Right hindlimb (tissue), 1 donor: ENCODE data around the gene ANXA8.

Source experiments
- DNase-seq: peaks from one replicate; pipeline ENCODE4 v3.0.0-alpha.2; 2018

The ANXA8 gene

GRCh38 chr10:47447209-47447608 lies 36.7 kb downstream of the ANXA8 start:
- DNase-seq, result no peak

- no peak for DNase-seq
These were observed 38.2 kb downstream of the ANXA8 start for GRCh38 chr10:47445720-47446119.

GRCh38 chr10:47444047-47444446 lies 39.9 kb downstream of the ANXA8 start:
- no peak for DNase-seq

GRCh38 chr10:47443145-47443544 lies 40.8 kb downstream of the ANXA8 start:
- DNase-seq, result no peak

- DNase-seq, result no peak
These were observed 41.6 kb downstream of the ANXA8 start for GRCh38 chr10:47442351-47442750.

GRCh38 chr10:47441938-47442337 lies 42.0 kb downstream of the ANXA8 start:
- DNase-seq, result no peak

- DNase-seq, result no peak
These were observed 43.7 kb downstream of the ANXA8 start for GRCh38 chr10:47440207-47440606.

- no peak for DNase-seq
These were observed 44.9 kb downstream of the ANXA8 start for GRCh38 chr10:47438857-47439474.

- DNase-seq, result no peak
These were observed 48.8 kb downstream of the ANXA8 start for GRCh38 chr10:47435081-47435480.

GRCh38 chr10:47425813-47426419 lies 58.0 kb downstream of the ANXA8 start:
- DNase-seq, result no peak

GRCh38 chr10:47424231-47424630 lies 59.7 kb downstream of the ANXA8 start:
- DNase-seq, result no peak

GRCh38 chr10:47423476-47423875 lies 60.4 kb downstream of the ANXA8 start:
- no peak for DNase-seq

- DNase-seq, result no peak
These were observed 62.6 kb downstream of the ANXA8 start for GRCh38 chr10:47421057-47421952.

GRCh38 chr10:47420305-47421056 lies 63.4 kb downstream of the ANXA8 start:
- DNase-seq, result no peak

- DNase-seq, result no peak
These were observed 64.5 kb downstream of the ANXA8 start for GRCh38 chr10:47419421-47419820.

GRCh38 chr10:47418966-47419365 lies 64.9 kb downstream of the ANXA8 start:
- DNase-seq, result no peak

GRCh38 chr10:47418321-47418720 lies 65.6 kb downstream of the ANXA8 start:
- DNase-seq, result no peak
